Fibroblast of skin of scalp (primary cell): ENCODE results near the gene LYRM7.
"Not testable (repeated sequence)": the region's sequence is repeated elsewhere in the genome, so short reads cannot be mapped to it uniquely, and the experiment has no call there.

ENCODE experiments used
- DNase-seq: peaks from one replicate; pipeline ENCODE4 v3.0.0-alpha.2; 2013

The LYRM7 gene

GRCh38 chr5:131180407-131180806, 9.7 kb downstream of the LYRM7 start:
- DNase-seq = no peak

GRCh38 chr5:131182839-131183238, 12.1 kb downstream of the LYRM7 start:
- no peak for DNase-seq

- no peak for DNase-seq
Observed at GRCh38 chr5:131185523-131186104, 14.9 kb downstream of the LYRM7 start.

GRCh38 chr5:131186561-131187256, 16.0 kb downstream of the LYRM7 start:
- DNase-seq = peak; percentile 32

GRCh38 chr5:131193106-131193505, 22.4 kb downstream of the LYRM7 start:
- DNase-seq = peak; percentile 7

GRCh38 chr5:131193897-131194296, 23.2 kb downstream of the LYRM7 start:
- DNase-seq = not testable (repeated sequence)

- DNase-seq = no peak
Observed at GRCh38 chr5:131194725-131195124, 24.0 kb downstream of the LYRM7 start.

GRCh38 chr5:131195696-131196095, 25.0 kb downstream of the LYRM7 start:
- no peak for DNase-seq

- no peak for DNase-seq
Observed at GRCh38 chr5:131196331-131196730, 25.6 kb downstream of the LYRM7 start.

- no peak for DNase-seq
Observed at GRCh38 chr5:131198625-131199024, 27.9 kb downstream of the LYRM7 start.

GRCh38 chr5:131200560-131200959, 29.8 kb downstream of the LYRM7 start:
- DNase-seq = no peak

GRCh38 chr5:131204964-131205363, 34.2 kb downstream of the LYRM7 start:
- no peak for DNase-seq

GRCh38 chr5:131206061-131206460, 35.3 kb downstream of the LYRM7 start:
- no peak for DNase-seq

GRCh38 chr5:131206772-131207171, 36.0 kb downstream of the LYRM7 start:
- no peak for DNase-seq

GRCh38 chr5:131209175-131209505, 38.4 kb downstream of the LYRM7 start:
- no peak for DNase-seq

GRCh38 chr5:131209506-131210150, 38.9 kb downstream of the LYRM7 start:
- DNase-seq = no peak

GRCh38 chr5:131210151-131210510, 39.4 kb downstream of the LYRM7 start:
- no peak for DNase-seq

GRCh38 chr5:131211669-131212068, 40.9 kb downstream of the LYRM7 start:
- DNase-seq = no peak

GRCh38 chr5:131212471-131213021, 41.8 kb downstream of the LYRM7 start:
- no peak for DNase-seq

GRCh38 chr5:131214609-131215227, 44.0 kb downstream of the LYRM7 start:
- no peak for DNase-seq

- no peak for DNase-seq
Observed at GRCh38 chr5:131217791-131218190, 47.0 kb downstream of the LYRM7 start.

GRCh38 chr5:131218392-131218791, 47.6 kb downstream of the LYRM7 start:
- peak; percentile 64 for DNase-seq

- DNase-seq = no peak
Observed at GRCh38 chr5:131220566-131220965, 49.8 kb downstream of the LYRM7 start.
